Pons (tissue), 1 donor: ENCODE results near the gene CAPN11.

Experiments used
- DNase-seq: peaks from one replicate; pipeline ENCODE4 v3.0.0-alpha.2; 2016; ENCODE audit warnings: low spot score

The CAPN11 gene

GRCh38 chr6:44158770-44159228 lies at the start of gene CAPN11:
Gene CAPN11 (plus strand): TSS chr6:44158820. CDS start chr6:44158849, 29 bp downstream.
- DNase-seq: no peak

DNA sequence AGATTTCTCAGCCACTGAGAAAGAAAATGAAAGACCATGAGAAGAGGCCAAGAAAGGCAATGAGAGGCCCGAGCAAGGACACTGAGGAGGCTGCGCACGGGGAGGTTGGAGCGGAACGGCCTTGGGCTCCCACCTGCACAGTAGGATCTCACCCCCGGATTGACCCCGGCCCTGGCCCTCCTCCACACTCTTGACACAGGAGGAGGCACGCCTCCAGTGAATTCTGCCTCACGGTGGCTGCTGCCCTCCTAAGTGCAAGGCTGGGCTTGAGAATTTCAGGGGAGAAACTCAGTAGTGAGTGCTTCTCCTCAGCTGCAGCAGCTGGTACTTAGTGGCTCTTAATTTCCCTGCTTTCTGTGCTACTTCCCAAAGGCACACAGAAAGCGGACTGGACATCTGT lies 49.4 kb upstream of the CAPN11 start:
- no peak for DNase-seq

DNA sequence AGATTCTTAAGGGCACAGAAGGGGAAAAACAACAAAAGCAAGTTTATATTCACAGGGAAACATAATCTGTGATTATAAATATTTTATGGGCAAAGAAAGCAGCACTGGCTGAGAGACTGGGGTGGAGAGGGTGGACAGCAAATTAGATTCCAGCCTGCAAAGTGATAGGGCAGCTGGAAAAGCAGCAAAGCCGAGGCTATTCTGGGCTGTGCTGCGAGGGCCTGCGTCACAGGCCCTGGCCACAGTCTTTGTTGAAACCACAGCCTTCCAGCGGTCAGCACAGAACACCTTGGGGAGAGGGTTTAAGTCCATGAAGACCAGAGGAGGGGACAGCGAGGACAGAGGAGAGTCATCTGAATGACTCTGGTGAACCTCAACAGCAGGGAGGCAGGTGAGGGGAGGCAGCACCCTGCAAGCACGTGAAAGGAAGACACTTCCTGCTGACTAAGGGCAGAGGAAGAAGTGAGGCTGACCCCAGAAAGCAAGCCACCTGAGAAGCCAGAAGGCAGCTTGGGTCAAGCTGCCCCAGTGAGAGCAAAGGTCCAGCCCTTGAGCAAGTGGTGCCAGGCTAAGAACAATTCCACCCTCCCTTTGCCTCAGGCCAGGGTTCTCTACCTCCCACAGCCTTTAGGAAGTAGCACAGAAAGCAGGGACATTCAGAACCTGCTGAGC lies 48.5 kb upstream of the CAPN11 start:
- no peak for DNase-seq

DNA sequence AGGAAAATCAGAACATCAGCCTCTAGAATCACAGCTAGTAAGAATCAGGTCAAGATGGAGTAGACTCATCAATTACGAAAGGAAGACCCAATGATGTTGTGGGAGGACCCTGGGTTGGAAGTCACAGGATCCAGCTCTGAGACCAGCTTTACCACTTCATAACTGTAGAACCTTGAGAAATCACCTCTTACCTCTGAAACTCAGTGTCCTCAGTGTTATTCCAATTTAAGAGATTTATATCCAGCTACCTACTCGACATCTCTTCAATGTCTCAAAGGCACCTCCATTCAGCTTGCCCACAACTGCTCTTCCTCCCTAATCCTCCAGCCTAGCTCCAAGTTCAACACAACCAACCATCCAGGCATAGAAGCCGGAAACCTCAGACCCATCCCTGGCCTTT lies 47.7 kb upstream of the CAPN11 start:
- DNase-seq: no peak

DNA sequence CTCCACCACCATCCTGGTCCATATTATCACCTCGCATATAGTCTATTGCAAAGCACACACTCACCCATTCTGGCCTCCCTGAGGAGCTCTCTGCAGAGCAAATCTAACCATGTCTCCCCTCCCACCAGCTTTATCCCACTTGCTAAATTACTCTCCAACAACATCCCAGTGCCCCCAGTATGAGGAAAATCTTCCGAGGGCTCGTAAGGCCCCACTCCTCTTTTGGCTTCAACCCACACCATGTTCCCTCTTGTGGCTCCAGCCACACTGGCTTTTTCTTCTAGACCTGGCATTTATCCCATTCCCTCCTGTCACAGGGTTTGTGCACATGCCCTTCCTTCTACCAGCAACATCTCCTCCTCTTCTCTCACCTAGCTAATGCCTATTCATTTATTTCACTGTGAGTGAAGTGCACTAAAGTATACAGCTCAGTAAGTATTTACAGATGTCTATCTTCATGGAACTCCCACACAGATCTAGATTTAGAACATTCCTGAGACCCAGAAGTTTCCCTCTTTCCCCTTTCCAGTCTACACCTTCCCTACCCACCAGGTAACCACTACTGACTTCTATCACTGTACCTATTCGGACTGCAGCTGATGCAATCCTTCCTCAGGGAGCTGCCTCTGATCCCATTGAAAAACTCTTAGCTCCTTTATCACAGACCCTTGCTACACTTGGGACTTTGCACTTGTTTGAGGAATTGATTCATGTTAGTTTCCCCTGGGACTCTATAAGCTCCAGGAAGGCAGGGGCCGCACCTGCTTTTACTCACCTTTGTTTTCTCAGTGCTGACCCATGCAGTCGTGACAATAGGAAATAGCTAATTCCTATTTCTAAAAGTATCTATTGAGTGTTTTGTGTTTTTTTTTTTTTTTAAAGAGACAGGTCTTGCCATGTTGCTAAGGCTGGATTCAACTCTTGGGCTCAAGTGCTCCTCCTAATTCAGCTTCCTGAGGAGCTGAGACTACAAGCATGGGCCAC lies 46.9 kb upstream of the CAPN11 start:
- no peak for DNase-seq

- DNase-seq: no peak
Measured at GRCh38 chr6:44113414-44113813, 45.2 kb upstream of the CAPN11 start.

GRCh38 chr6:44115866-44116265 lies 42.8 kb upstream of the CAPN11 start:
- no peak for DNase-seq

- no peak for DNase-seq
Measured at GRCh38 chr6:44116641-44117382, 41.8 kb upstream of the CAPN11 start.

DNA sequence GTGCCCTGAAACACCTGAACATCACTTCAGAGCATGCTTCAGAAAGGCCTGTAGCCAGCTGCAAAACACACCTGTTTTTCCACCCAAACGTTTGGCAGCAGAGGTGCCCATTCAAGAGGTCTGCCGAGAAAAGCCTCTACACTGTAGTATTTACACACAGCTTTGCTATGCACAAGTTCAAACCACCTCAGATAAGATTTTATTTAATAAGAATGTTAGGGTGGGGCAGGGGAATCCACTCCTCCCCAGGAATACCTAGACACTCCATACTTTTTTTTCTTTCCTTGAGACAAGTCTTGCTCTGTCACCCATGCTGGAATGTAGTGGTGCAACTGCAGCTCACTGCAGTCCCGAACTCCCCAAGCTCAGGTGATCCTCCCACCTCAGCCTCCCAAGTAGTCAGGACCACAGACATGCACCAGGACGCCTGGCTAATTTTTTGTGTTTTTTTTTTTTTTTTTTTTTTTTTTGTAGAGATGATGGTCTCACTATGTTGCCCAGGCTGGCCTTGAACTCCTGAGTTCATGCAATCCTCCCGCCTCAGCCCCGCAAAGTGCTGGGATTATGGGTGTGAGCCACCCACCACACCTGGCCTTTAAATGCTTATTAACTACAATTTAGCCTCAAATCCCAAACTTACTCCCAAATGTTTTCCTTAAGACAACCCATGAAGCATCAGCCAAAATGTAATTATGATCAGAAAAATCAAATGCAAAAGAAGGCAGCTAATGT lies 41.1 kb upstream of the CAPN11 start:
- no peak for DNase-seq

DNA sequence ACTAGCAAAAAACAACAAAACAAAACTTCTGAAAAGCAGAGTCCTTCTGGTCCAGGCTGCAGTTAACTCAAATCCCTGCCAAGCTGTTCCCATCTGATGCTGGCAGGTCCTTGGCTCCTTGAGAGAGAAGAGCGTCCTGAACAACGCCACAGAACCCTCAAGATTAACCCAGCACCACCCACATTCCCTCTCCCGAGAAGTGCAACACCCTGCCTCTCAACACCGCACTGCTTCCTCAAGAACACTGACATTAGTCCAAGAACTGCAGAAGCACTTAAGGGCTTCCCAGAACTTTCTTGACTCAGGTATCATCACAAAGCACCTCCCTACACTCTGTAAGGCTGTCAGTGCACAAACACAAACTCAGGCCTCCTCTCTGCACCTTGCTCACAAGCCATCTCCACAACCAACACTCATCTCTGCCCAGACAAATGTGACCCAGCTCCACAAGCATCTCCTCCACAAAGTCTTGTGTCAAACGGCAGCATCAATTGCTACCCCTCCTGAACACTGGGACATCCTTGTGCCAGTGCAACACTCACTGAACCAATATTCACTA lies 38.8 kb upstream of the CAPN11 start:
- DNase-seq: no peak

DNA sequence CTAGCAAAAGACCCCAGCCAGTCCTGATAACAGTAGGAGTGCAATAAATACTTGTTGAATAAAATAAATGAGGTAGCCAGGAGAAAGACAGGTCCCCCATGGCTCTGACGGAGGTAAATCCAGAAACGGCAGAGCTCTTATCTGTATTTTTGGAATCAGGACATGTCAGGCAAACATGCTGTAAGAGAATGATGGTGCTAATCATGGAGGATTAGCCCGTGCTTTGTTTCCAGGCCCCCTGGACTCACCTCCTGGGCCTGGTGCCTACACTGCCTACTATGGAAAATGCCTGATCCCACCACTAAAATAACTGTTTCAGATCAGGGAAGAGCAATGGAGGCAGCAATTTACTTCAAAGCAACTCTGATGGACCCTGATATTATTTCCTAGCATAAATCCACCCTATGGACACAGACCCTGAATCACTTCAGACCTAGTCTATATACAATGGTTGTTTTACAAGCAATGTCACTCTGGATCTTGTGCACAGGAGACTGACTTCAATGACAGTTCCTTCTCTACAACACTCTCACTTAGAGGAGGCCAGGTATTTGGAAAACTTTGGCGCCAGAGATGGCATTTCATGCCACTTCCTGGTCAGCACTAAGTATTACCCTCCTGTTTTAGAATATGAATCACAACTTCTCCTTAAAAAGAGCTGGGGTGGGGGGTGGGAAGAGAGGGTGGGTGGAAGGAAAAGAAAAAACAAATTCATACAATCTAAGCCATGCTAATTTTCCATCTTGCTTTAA lies 37.8 kb upstream of the CAPN11 start:
- DNase-seq: no peak

- DNase-seq: no peak
Measured at GRCh38 chr6:44122801-44123200, 35.8 kb upstream of the CAPN11 start.

DNA sequence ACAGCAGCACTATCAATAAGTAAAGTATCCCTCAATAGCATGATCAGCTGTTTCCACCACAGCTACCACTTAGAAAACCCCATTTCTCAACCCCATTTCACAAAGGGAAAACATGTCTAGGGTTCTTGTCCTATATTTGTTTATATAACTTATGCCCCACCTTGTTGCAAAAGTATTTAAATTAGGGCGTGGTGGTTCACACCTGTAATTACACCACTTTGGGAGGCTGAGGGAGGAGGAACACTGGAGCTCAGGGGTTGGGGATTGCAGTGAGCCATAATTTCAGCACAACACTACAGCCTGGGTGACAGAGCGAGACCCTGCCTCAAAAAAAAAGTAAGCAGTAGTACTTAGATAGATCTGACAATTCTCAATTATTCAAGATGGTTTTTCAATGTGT lies 35.1 kb upstream of the CAPN11 start:
- DNase-seq: no peak

DNA sequence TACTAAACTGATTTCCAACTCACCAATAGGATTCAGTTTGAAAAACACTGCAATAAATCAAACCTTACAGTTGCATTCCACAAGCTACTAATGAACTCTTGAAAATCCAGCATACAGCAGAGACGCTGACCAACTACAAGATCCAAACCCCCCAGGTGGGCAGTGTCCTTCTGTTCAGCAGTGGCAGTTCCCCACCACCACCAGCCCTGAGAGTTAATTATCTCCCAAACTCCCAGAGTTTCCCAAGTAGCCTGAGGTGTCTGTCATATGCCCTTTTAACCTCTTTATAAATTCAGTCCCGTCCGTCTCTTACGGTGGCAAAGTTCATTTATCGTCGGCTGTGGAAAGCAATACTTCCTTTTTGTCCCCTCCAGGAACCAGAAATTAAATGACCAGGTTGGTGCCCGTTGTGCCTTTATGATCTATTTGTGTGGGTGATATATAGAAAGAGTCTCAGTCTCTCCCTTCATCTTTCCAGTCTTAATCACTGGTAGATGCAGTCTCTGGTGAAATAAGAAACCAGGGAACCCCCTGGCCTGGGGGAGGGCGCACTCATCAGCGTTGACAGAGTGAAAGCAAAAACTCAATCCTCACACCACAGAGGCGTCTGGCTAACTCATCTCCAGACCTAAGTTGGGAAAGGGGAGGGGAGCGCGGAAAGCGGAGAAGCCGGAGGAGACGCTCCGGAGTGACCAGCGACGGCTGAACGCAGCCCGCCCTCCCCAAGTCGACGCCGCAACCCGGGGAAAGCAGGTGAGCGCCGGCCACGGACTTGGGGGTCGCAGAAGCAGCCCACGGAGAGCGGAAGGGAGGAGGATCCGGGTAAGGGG lies 32.1 kb upstream of the CAPN11 start:
- no peak for DNase-seq

DNA sequence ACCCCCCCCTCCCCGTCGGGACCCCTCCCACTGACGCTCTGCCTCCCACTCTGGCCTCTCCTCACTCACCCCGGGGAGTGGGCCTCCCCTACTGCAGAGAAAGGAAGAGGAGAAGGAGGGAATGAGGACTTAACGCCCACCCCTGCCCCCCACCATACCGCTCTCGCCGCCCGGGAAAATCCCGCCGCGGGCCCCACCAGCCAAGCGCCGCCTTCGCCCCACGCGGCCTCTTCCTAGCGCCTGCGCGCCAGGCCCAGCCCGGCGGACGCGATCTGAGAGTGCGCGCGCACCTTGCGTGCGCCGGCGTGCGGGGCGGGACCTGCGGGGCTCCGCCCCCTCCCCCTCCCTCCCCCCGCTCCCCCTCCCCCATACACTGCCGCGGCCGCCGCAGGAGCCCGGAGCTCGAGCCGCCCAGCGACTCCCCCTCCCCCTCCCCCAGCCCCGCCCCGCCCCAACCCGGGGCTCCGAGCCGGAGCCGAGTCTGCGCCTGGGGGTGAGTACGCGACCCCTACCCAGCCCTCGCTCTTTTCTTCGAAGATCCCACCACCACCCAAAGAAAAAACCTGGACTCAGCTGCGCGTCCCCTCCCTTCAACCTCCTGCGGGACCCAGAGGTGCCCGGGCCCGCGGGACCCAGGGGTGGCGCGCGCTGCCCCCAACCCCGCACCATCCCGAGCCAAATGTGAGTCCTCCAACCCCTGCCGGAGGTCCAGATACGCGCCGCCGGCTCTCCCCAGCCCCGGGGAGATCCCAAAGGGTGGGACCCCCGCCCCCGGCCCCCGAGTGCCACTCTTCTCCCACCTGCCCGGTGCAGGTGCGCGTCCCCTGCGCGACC lies 31.2 kb upstream of the CAPN11 start, which contains the start of the genes MRPL14 and TMEM63B:
Gene MRPL14, minus strand, starts transcription at position 267 of the 834 bp plus-strand sequence. CDS start 10,841 bp downstream, outside the sequence.
Gene TMEM63B, plus strand, starts transcription at position 369 of the 834 bp plus-strand sequence. CDS start 7,031 bp downstream, outside the sequence.
- peak; percentile 75 for DNase-seq

GRCh38 chr6:44128020-44128917 lies 30.4 kb upstream of the CAPN11 start:
- no peak for DNase-seq

GRCh38 chr6:44129841-44130322 lies 28.7 kb upstream of the CAPN11 start:
- no peak for DNase-seq
